B cell (primary cell): ENCODE results near the gene BLM. TPM values are rescaled to one million over a fixed set of nuclear protein-coding genes. Genes with fewer than 3 reads are reported as not detected.

Source experiments
- ATAC-seq: fragments of 200-7000 bp; cut with Tn5 transposase; one replicate; pipeline ENCODE4 v1.10.0; 2021; ENCODE audit warnings: low read depth, mild to moderate bottlenecking, moderate number of reproducible peaks, moderate library complexity
- CTCF ChIA-PET: fragments of 350-600 bp; sonication (Branson Sonifier 250); formaldehyde crosslinking; loops from one replicate; lab custom pipeline; 2021; ENCODE audit warnings: antibody characterized with exemption, inconsistent platforms; lab: Charles Lee
- POLR2A ChIA-PET: fragments of 350-600 bp; sonication (Branson Sonifier 250); formaldehyde crosslinking; loops from one replicate; lab custom pipeline; 2021; ENCODE audit warnings: antibody characterized with exemption; lab: Charles Lee
- DNase-seq: peaks from one replicate; pipeline ENCODE4 v3.0.0; 2013
- H2AFZ ChIP-seq: 2 replicates; pipeline ENCODE4 v1.6.1; 2012; ENCODE audit warnings: mild to moderate bottlenecking, low read depth, low read length; ENCODE audit not compliant: insufficient read depth, poor library complexity, severe bottlenecking
- H3K27ac ChIP-seq, 2 donors: 1 replicate in 1 of 2; 2 replicates in 1 of 2; pipeline ENCODE4 v1.5.1; 2012 to 2013; ENCODE audit warnings: low read length in 2 of 2, mild to moderate bottlenecking in 2 of 2, moderate library complexity in 1 of 2
- H3K27me3 ChIP-seq, 4 experiments: fragments of 200-600 bp in 1 of 4; sonication (generic) in 1 of 4; replicated peaks in 1 of 4; 1 replicate in 2 of 4; 2 replicates in 2 of 4; pipeline versions ENCODE4 v1.6.1 to v1.7.0; 2013 to 2016; ENCODE audit warnings: low read length in 3 of 4, mild to moderate bottlenecking in 2 of 4, mixed read lengths in 1 of 4, moderate library complexity in 1 of 4; ENCODE audit not compliant: insufficient read depth in 4 of 4, control insufficient read depth in 3 of 4; ENCODE audit errors: control extremely low read depth in 1 of 4
- H3K36me3 ChIP-seq, 2 experiments: replicated peaks in 1 of 2; 1 replicate in 1 of 2; 2 replicates in 1 of 2; pipeline versions ENCODE4 v1.6.1 to v1.7.1; 2013; ENCODE audit warnings: low read length in 1 of 2; ENCODE audit not compliant: insufficient read depth in 2 of 2, control insufficient read depth in 1 of 2; ENCODE audit errors: control extremely low read depth in 1 of 2, extremely low read depth in 1 of 2
- H3K4me1 ChIP-seq, 2 donors: fragments of 200-600 bp in 1 of 2; sonication (generic) in 1 of 2; 1 replicate in 1 of 2; 2 replicates in 1 of 2; pipeline versions ENCODE4 v1.5.1 to v1.6.1; 2013 to 2017; ENCODE audit warnings: low read length in 2 of 2; ENCODE audit not compliant: control insufficient read depth in 2 of 2, insufficient read depth in 2 of 2
- H3K4me2 ChIP-seq: replicated peaks from 2 replicates; pipeline ENCODE3; 2012; ENCODE audit warnings: mild to moderate bottlenecking, low read depth, low read length; ENCODE audit not compliant: poor library complexity, severe bottlenecking
- H3K4me3 ChIP-seq, 5 experiments: fragments of 200-600 bp in 1 of 5; sonication (generic) in 1 of 5; 1 replicate in 3 of 5; 2 replicates in 2 of 5; pipeline versions ENCODE4 v1.5.1 to v1.7.0; 2011 to 2016; ENCODE audit warnings: low read length in 4 of 5, mild to moderate bottlenecking in 4 of 5, low read depth in 2 of 5, control low read depth in 1 of 5, moderate library complexity in 1 of 5; ENCODE audit not compliant: insufficient read depth in 1 of 5; ENCODE audit errors: control extremely low read depth in 1 of 5, extremely low read depth in 1 of 5
- H3K79me2 ChIP-seq: fragments of 200-600 bp; sonication (generic); one replicate; pipeline ENCODE4 v1.6.0; 2016; ENCODE audit warnings: low read length; ENCODE audit not compliant: control insufficient read depth, insufficient read depth
- H3K9ac ChIP-seq: fragments of 200-600 bp; sonication (generic); 2 replicates; pipeline ENCODE4 v1.6.1; 2017; ENCODE audit warnings: mild to moderate bottlenecking, low read length, moderate library complexity
- H3K9me3 ChIP-seq, 3 donors: one replicate each; pipeline versions ENCODE4 v1.6.1 to v1.7.1; 2013; ENCODE audit warnings: low read length in 2 of 3; ENCODE audit not compliant: control insufficient read depth in 2 of 3, insufficient read depth in 1 of 3; ENCODE audit errors: control extremely low read depth in 1 of 3
- H4K20me1 ChIP-seq: 2 replicates; pipeline ENCODE4 v1.6.0; 2012; ENCODE audit warnings: mild to moderate bottlenecking, low read length; ENCODE audit not compliant: insufficient read depth, control insufficient read depth, poor library complexity, severe bottlenecking
- H3K27ac Mint-ChIP-seq: one replicate; pipeline ENCODE4 v1.8.0; 2021; ENCODE audit warnings: mixed read lengths
- H3K27me3 Mint-ChIP-seq: one replicate; pipeline ENCODE4 v1.8.0; 2021; ENCODE audit warnings: mixed read lengths
- H3K4me1 Mint-ChIP-seq: one replicate; pipeline ENCODE4 v1.8.0; 2021; ENCODE audit warnings: mixed read lengths
- H3K4me3 Mint-ChIP-seq: one replicate; pipeline ENCODE4 v1.8.0; 2021; ENCODE audit warnings: mixed read lengths
- H3K9me3 Mint-ChIP-seq: one replicate; pipeline ENCODE4 v1.8.0; 2022; ENCODE audit warnings: mixed read lengths; ENCODE audit not compliant: insufficient read depth
- CTCF ChIP-seq: fragments of 200-600 bp; IDR thresholded peaks from one replicate; pipeline ENCODE4 v1.8.0; 2022; ENCODE audit warnings: antibody characterized with exemption, mild to moderate bottlenecking
- EZH2 ChIP-seq: IDR thresholded peaks from 2 replicates; pipeline ENCODE4 v1.6.1; 2012; ENCODE audit warnings: borderline replicate concordance, low read depth, mild to moderate bottlenecking, moderate library complexity, low read length; ENCODE audit not compliant: insufficient read depth, poor library complexity, severe bottlenecking
- WGBS: methylation state at CpG from one replicate; pipeline ENCODE4 v1.1.5; 2013; ENCODE audit warnings: missing lambda C conversion rate; ENCODE audit not compliant: insufficient coverage; 5-methylcytosine and 5-hydroxymethylcytosine counted together
- intact Hi-C: fragments of 100-400 bp; cut with micrococcal nuclease; formaldehyde crosslinking; loops from one replicate; pipeline ENCODE4 v1.10.0; 2022
- polyA plus RNA-seq: library from polyadenylated mRNA; depleted of rRNA; stranded (reverse); fragments of >200 nt; gene quantifications from 2 replicates; pipeline ENCODE4 v1.2.3, GENCODE V29; 2012
- total RNA-seq, 2 donors: library from RNA; stranded (reverse); fragments of 120-200 nt in 1 of 2; gene quantifications; 1 replicate in 1 of 2; 2 replicates in 1 of 2; pipeline versions ENCODE4 v1.2.3 to v1.2.4, GENCODE V29; 2013 to 2022

The BLM gene
- total and polyA plus RNA-seq, 2 donors (not counting 1 experiment from before 2014, with no cell fraction given): 5.2 to 17.4 TPM

- peak overlapping the region; percentile 75 for H3K4me3 Mint-ChIP-seq
- TF ChIP-seq EZH2 (no peak), CTCF (no peak)
- CTCF ChIA-PET: interaction anchor here (0.6 to 6.2 kb wide), 8 partner anchors 9 to 161 kb away, joined by 3 to 51 read pairs (median 5); partner anchors contain the start of genes FES and HDDC3
- H3K27me3 ChIP-seq: no peaks in the 10 kb centered on the region
- H3K4me1 Mint-ChIP-seq: peaks cover 45% of the 10 kb centered on the region
- ATAC-seq (peak; percentile 84), DNase-seq (no peak)
- no peaks in the 10 kb centered on the region for H3K27me3 Mint-ChIP-seq
- intact Hi-C loops: no loop called here
- no peaks in the 10 kb centered on the region for H4K20me1 ChIP-seq
- peak overlapping the region in 1 of 5 experiments; percentile 7 for H3K4me3 ChIP-seq
- H3K9me3 Mint-ChIP-seq: no peaks in the 10 kb centered on the region
- H3K27ac ChIP-seq: no peak overlapping the region
- POLR2A ChIA-PET: interaction anchor here (1.0 to 2.4 kb wide), 3 partner anchors 9 to 92 kb away, joined by 4 to 11 read pairs (median 5); partner anchors contain the start of gene BLM
- no peak overlapping the region for H3K9ac ChIP-seq
- H3K27ac Mint-ChIP-seq: peak overlapping the region; percentile 16
- peaks cover 15 to 16% of the 10 kb centered on the region in 2 donors for H3K4me1 ChIP-seq
- H3K9me3 ChIP-seq: no peaks in the 10 kb centered on the region
- peaks cover 0 to 34% of the 10 kb centered on the region in 2 experiments for H3K36me3 ChIP-seq
- H2AFZ ChIP-seq: no peak overlapping the region
- H3K79me2 ChIP-seq: peaks cover 2% of the 10 kb centered on the region
- peak overlapping the region; percentile 45 for H3K4me2 ChIP-seq
- WGBS: 17% methylated on average over 5 of the region's 8 CpGs
These were observed 91.5 kb downstream of the BLM start for GRCh38 chr15:90808517-90809235.

GRCh38 chr15:90809536-90809935, 92.4 kb downstream of the BLM start:
- Histone ChIP-seq H2AFZ (no peak overlapping the region), H3K4me3 (no peak overlapping the region), H3K9me3 (no peaks in the 10 kb centered on the region), H3K27me3 (no peaks in the 10 kb centered on the region), H3K36me3 (peaks cover 0 to 30% of the 10 kb centered on the region in 2 experiments), H4K20me1 (no peaks in the 10 kb centered on the region), H3K4me2 (no peak overlapping the region), H3K9ac (no peak overlapping the region), H3K4me1 (peaks cover 15 to 16% of the 10 kb centered on the region in 2 donors), H3K27ac (no peak overlapping the region), H3K79me2 (peaks cover 2% of the 10 kb centered on the region)
- ChIA-PET CTCF (interaction anchor here (1.0 to 6.2 kb wide), 4 partner anchors 8 to 161 kb away, joined by 3 to 51 read pairs (median 12); partner anchors contain the start of gene FES), POLR2A (interaction anchor here (0.5 to 2.4 kb wide), 2 partner anchors 8 to 14 kb away, joined by 4 to 11 read pairs; no protein-coding TSS in a partner anchor)
- Mint-ChIP-seq H3K27ac (peak overlapping the region; percentile 26), H3K4me3 (peak overlapping the region; percentile 75), H3K27me3 (no peaks in the 10 kb centered on the region), H3K9me3 (no peaks in the 10 kb centered on the region), H3K4me1 (peaks cover 47% of the 10 kb centered on the region)
- 83% methylated on average over 1 of the region's 4 CpGs for WGBS
- TF ChIP-seq CTCF (no peak), EZH2 (no peak)
- ATAC-seq (no peak), DNase-seq (no peak)
- intact Hi-C loops: no loop called here
